GM06990 (cell line): ENCODE measurements around the gene ETS1.

Experiments
- DNase-seq: peaks from one replicate; pipeline ENCODE4 v3.0.0-alpha.2; 2011; ENCODE audit not compliant: insufficient read length; ENCODE audit errors: extremely low read depth
- H3K27me3 ChIP-seq: replicated peaks from 2 replicates; pipeline ENCODE4 v1.6.0; 2011; ENCODE audit warnings: low read length; ENCODE audit not compliant: control insufficient read depth, insufficient read depth
- H3K36me3 ChIP-seq: 2 replicates; pipeline ENCODE4 v1.5.1; 2011; ENCODE audit warnings: low read length; ENCODE audit not compliant: control insufficient read depth, insufficient read depth
- H3K4me3 ChIP-seq: replicated peaks from 2 replicates; pipeline ENCODE4 v1.5.1; 2011; ENCODE audit warnings: low read depth, mild to moderate bottlenecking, control low read depth, low read length
- TF ChIP-seq, protein P1 (sequence below): IDR thresholded peaks from 2 replicates; pipeline ENCODE4 v1.5.1; 2011; ENCODE audit warnings: low read length, control low read depth, mild to moderate bottlenecking, inconsistent platforms; ENCODE audit not compliant: insufficient read depth, poor library complexity, severe bottlenecking

ETS1 gene

GRCh38 chr11:128465946-128466705 lies 121.2 kb downstream of the ETS1 start:
- TF ChIP-seq, protein P1, sequence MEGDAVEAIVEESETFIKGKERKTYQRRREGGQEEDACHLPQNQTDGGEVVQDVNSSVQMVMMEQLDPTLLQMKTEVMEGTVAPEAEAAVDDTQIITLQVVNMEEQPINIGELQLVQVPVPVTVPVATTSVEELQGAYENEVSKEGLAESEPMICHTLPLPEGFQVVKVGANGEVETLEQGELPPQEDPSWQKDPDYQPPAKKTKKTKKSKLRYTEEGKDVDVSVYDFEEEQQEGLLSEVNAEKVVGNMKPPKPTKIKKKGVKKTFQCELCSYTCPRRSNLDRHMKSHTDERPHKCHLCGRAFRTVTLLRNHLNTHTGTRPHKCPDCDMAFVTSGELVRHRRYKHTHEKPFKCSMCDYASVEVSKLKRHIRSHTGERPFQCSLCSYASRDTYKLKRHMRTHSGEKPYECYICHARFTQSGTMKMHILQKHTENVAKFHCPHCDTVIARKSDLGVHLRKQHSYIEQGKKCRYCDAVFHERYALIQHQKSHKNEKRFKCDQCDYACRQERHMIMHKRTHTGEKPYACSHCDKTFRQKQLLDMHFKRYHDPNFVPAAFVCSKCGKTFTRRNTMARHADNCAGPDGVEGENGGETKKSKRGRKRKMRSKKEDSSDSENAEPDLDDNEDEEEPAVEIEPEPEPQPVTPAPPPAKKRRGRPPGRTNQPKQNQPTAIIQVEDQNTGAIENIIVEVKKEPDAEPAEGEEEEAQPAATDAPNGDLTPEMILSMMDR, result no peak
- Histone ChIP-seq H3K27me3 (no peaks in the 10 kb centered on the region), H3K36me3 (peaks cover 33% of the 10 kb centered on the region), H3K4me3 (no peak overlapping the region)
- DNase-seq, result no peak

DNA sequence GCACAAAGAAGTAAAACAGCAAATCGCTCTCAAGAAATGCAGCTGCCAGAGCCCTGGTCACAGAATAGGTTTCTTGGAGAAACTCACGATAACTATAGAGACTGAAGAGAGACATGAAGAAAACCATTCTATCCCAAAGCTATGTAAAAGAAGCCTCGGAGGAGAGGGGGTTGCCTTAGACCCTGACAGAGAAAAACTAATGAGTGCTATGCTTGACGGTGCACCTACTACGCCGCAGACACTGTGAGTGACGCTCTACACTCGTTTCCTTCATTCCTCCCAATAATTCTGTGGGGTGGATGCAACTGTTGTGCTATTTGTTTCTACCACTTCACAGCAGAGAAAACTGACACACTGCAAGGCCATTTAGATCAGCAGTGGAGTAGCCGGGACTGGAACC lies 121.8 kb downstream of the ETS1 start:
- H3K4me3 ChIP-seq, result no peak overlapping the region
- no peak for DNase-seq
- H3K36me3 ChIP-seq, result peaks cover 37% of the 10 kb centered on the region
- H3K27me3 ChIP-seq, result no peaks in the 10 kb centered on the region
- TF ChIP-seq, protein P1, result no peak

GRCh38 chr11:128464878-128465450 lies 122.4 kb downstream of the ETS1 start:
- Histone ChIP-seq H3K27me3 (no peaks in the 10 kb centered on the region), H3K36me3 (peaks cover 38% of the 10 kb centered on the region), H3K4me3 (no peak overlapping the region)
- DNase-seq, result no peak
- TF ChIP-seq, protein P1, result no peak

GRCh38 chr11:128463979-128464378 lies 123.4 kb downstream of the ETS1 start:
- TF ChIP-seq, protein P1, result no peak
- peaks cover 39% of the 10 kb centered on the region for H3K36me3 ChIP-seq
- no peaks in the 10 kb centered on the region for H3K27me3 ChIP-seq
- no peak overlapping the region for H3K4me3 ChIP-seq
- no peak for DNase-seq

- Histone ChIP-seq H3K27me3 (no peaks in the 10 kb centered on the region), H3K36me3 (peaks cover 41% of the 10 kb centered on the region), H3K4me3 (no peak overlapping the region)
- TF ChIP-seq, protein P1, result no peak
- no peak for DNase-seq
These were observed 124.0 kb downstream of the ETS1 start for GRCh38 chr11:128463371-128463829.

DNA sequence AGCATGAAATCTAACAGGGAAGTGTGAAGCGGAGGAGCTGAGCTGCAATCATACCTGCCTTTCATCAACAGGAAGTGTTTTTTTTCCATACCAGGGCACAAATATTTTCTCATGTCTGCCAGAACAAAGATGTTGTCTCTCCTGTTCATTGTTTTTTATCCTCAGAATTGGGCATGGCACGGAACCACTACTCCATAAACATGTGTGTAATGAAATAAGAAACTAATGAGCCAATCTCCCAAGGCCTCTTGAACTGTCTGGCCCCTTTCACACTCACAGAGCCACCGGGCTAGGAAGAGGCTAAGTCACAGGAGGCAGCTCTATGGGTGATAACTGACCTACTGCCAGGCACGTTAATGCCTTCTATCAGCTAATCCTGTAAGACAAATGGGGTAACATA lies 124.4 kb downstream of the ETS1 start:
- Histone ChIP-seq H3K36me3 (peaks cover 45% of the 10 kb centered on the region), H3K4me3 (no peak overlapping the region), H3K27me3 (no peaks in the 10 kb centered on the region)
- no peak for DNase-seq
- TF ChIP-seq, protein P1, result no peak
